ENCODE data around the gene MYRF. TPM values are rescaled to one million over a fixed set of nuclear protein-coding genes. Genes with fewer than 3 reads are reported as not detected.

Gene MYRF
- total and polyA plus RNA-seq, 9 of the 15 experiments (the other 6 are each of a cell fraction or from before 2014, with no cell fraction given), result 2.3 to 25.8 (median 7.1) TPM

DNA sequence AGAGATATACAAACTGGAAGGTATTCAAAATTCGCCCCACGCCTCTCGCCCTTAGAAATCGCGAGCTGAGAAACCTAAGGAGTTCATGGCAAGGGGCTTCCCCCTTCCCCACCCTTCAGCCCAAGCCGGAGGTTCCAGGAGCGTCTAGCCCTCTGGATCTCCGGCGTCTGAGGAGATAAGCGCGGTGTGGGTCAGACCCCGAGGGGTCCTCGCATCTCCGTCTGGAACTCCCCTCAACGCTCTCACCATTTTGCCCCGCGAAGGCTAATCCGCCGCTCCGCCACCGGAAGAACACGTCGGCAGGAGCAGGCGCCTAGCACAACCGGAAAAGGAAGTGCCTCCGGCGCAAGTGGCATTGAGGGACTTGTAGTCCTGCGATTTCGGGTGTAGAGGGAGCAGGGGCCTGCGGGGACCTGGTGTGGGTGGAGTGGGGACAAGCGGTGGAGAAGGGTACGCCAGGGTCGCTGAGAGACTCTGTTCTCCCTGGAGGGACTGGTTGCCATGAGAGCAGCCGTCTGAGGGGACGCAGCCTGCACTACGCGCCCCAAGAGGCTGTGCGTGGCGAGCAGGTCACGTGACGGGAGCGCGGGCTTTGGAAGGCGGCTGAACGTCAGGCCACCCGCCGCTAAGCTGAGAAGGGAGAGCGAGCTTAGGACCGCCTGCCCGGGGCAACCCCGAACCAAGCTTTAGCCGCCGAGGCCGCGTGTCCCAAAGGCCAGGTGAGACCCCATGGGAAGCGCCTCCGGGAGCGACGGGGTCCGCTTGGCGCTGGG is 40.1 kb downstream of the MYRF start, which contains the start of the genes FEN1 and TMEM258 (continued):
- TF ChIP-seq MGA (IDR thresholded peaks at IDR 0.05), result peak; percentile 90
- peak; percentile 98; the same call in 1 of the 2 replicates for TF ChIP-seq BRD4 (IDR thresholded peaks at IDR 0.05)
- TF ChIP-seq ZNF76 (CRISPR knock-in tag; IDR thresholded peaks at IDR 0.05; ENCODE audit: borderline replicate concordance), result no peak
- TF ChIP-seq SPI1 (IDR thresholded peaks at IDR 0.05; ENCODE audit: borderline replicate concordance, low read depth, low read length), result peak; percentile 89
- peak; percentile 89 for TF ChIP-seq SAP30 (IDR thresholded peaks at IDR 0.05; ENCODE audit: borderline replicate concordance, insufficient read depth, low read depth, low read length, poor library complexity, severe bottlenecking)
- no peak for TF ChIP-seq ZNF778 (CRISPR knock-in tag; IDR thresholded peaks at IDR 0.05)
- TF ChIP-seq BHLHE40 (IDR thresholded peaks at IDR 0.05; ENCODE audit: low read length), result peak; percentile 94
- TF ChIP-seq MTF1 (CRISPR knock-in tag; IDR thresholded peaks at IDR 0.05; ENCODE audit: borderline replicate concordance), result no peak
- TF ChIP-seq PHF20 (IDR thresholded peaks at IDR 0.05; ENCODE audit: partially characterized antibody), result peak; percentile 72
- TF ChIP-seq DACH1 (IDR thresholded peaks at IDR 0.05; ENCODE audit: partially characterized antibody), result no peak
- TF ChIP-seq LARP7 (IDR thresholded peaks at IDR 0.05), result peak; percentile 94; the same call in 1 of the 2 replicates
- TF ChIP-seq DEAF1 (CRISPR knock-in tag; IDR thresholded peaks at IDR 0.05), result no peak

Data from K562 (cell line).